PC-9 (cell line): ENCODE measurements around the gene MSN. TPM values are rescaled to one million over a fixed set of nuclear protein-coding genes. Genes with fewer than 3 reads are reported as not detected.
A peak's percentile ranks its signal among the peaks of the same experiment; 100 is the strongest.

Experiments
- BruUV-seq: library from RNA; stranded (reverse); fragments of 400-500 nt; replicated peaks from 2 replicates; lab custom pipeline; 2021; lab: Mats Ljungman, UMichigan
- CTCF ChIA-PET: fragments of 300-600 bp; sonication (Branson Sonifier 250); formaldehyde crosslinking; loops from one replicate; lab custom pipeline; 2022; ENCODE audit warnings: antibody characterized with exemption; lab: Charles Lee
- POLR2A ChIA-PET: fragments of 300-600 bp; sonication (Branson Sonifier 250); formaldehyde crosslinking; loops from one replicate; lab custom pipeline; 2022; ENCODE audit warnings: antibody characterized with exemption; ENCODE audit not compliant: unreplicated experiment; lab: Charles Lee
- DNase-seq, 2 experiments: peaks; one replicate each; pipeline versions ENCODE4 v3.0.0 to v3.0.0-alpha.2; 2015 to 2022; ENCODE audit warnings: mixed read lengths in 1 of 2
- H2AFZ ChIP-seq: fragments of 200-600 bp; sonication (generic); 2 replicates; pipeline ENCODE4 v1.8.1; 2017; ENCODE audit warnings: antibody characterized with exemption
- H3F3A ChIP-seq: fragments of 200-600 bp; sonication (generic); 2 replicates; pipeline ENCODE4 v1.8.1; 2017; ENCODE audit warnings: antibody characterized with exemption, mild to moderate bottlenecking, low read depth; ENCODE audit not compliant: insufficient read depth
- H3K27ac ChIP-seq: fragments of 200-600 bp; sonication (generic); 2 replicates; pipeline ENCODE4 v1.6.1; 2016; ENCODE audit warnings: mixed run types
- H3K27me3 ChIP-seq: fragments of 200-600 bp; sonication (generic); 2 replicates; pipeline ENCODE4 v1.6.1; 2016; ENCODE audit warnings: low read depth, mixed run types; ENCODE audit not compliant: insufficient read depth
- H3K36me3 ChIP-seq: fragments of 200-600 bp; sonication (generic); 2 replicates; pipeline ENCODE4 v1.6.1; 2016; ENCODE audit warnings: low read depth, mixed run types
- H3K4me1 ChIP-seq: fragments of 200-600 bp; sonication (generic); replicated peaks from 2 replicates; pipeline ENCODE4 v1.6.1; 2016; ENCODE audit warnings: mixed run types; ENCODE audit not compliant: insufficient read depth
- H3K4me2 ChIP-seq: fragments of 200-600 bp; sonication (generic); 2 replicates; pipeline ENCODE4 v1.6.1; 2017; ENCODE audit warnings: mixed run types
- H3K4me3 ChIP-seq: fragments of 200-600 bp; sonication (generic); 2 replicates; pipeline ENCODE4 v1.6.1; 2016; ENCODE audit warnings: mixed run types
- H3K79me2 ChIP-seq: fragments of 200-600 bp; sonication (generic); 2 replicates; pipeline ENCODE4 v1.6.1; 2017; ENCODE audit warnings: low read depth, mixed run types
- H3K9me2 ChIP-seq: fragments of 200-600 bp; sonication (generic); 2 replicates; pipeline ENCODE4 v1.8.1; 2017; ENCODE audit warnings: mild to moderate bottlenecking; ENCODE audit not compliant: insufficient read depth
- H3K9me3 ChIP-seq: fragments of 200-600 bp; sonication (generic); 2 replicates; pipeline ENCODE4 v1.8.1; 2016; ENCODE audit warnings: low read depth; ENCODE audit not compliant: insufficient read depth
- H4K20me1 ChIP-seq: fragments of 200-600 bp; sonication (generic); 2 replicates; pipeline ENCODE4 v1.8.1; 2017; ENCODE audit not compliant: insufficient read depth
- EZH2 ChIP-seq: fragments of 200-600 bp; sonication (generic); IDR thresholded peaks from 2 replicates; pipeline ENCODE4 v1.8.0; 2017; ENCODE audit warnings: antibody characterized with exemption, low read depth
- intact Hi-C: fragments of 100-400 bp; cut with micrococcal nuclease; formaldehyde crosslinking; loops from one replicate; pipeline ENCODE4 v1.10.0; 2022; ENCODE audit not compliant: unreplicated experiment
- total RNA-seq: library from RNA; stranded (reverse); gene quantifications from 2 replicates; pipeline ENCODE4 v1.2.3, GENCODE V29; 2021
- TF ChIP-seq, protein P1 (sequence below): fragments of 200-600 bp; sonication (generic); conservative IDR thresholded peaks from 2 replicates; pipeline ENCODE4 v1.6.1; 2017; ENCODE audit warnings: mixed run types, antibody characterized with exemption, mild to moderate bottlenecking, moderate library complexity

The MSN gene
- total RNA-seq, 1 experiment from 2014 or later = 235 TPM

GRCh38 chrX:65674204-65674893, 6.9 kb downstream of the MSN start:
- Histone ChIP-seq H3F3A (peaks cover 13% of the 10 kb centered on the region), H3K79me2 (peaks cover 85% of the 10 kb centered on the region), H3K9me3 (no peaks in the 10 kb centered on the region), H3K9me2 (no peaks in the 10 kb centered on the region), H3K27ac (no peak overlapping the region), H4K20me1 (no peaks in the 10 kb centered on the region), H2AFZ (no peak overlapping the region), H3K4me1 (peaks cover 36% of the 10 kb centered on the region), H3K4me3 (no peak overlapping the region), H3K4me2 (no peak overlapping the region), H3K27me3 (no peaks in the 10 kb centered on the region), H3K36me3 (no peaks in the 10 kb centered on the region)
- no peak for TF ChIP-seq EZH2
- TF ChIP-seq, protein P1, sequence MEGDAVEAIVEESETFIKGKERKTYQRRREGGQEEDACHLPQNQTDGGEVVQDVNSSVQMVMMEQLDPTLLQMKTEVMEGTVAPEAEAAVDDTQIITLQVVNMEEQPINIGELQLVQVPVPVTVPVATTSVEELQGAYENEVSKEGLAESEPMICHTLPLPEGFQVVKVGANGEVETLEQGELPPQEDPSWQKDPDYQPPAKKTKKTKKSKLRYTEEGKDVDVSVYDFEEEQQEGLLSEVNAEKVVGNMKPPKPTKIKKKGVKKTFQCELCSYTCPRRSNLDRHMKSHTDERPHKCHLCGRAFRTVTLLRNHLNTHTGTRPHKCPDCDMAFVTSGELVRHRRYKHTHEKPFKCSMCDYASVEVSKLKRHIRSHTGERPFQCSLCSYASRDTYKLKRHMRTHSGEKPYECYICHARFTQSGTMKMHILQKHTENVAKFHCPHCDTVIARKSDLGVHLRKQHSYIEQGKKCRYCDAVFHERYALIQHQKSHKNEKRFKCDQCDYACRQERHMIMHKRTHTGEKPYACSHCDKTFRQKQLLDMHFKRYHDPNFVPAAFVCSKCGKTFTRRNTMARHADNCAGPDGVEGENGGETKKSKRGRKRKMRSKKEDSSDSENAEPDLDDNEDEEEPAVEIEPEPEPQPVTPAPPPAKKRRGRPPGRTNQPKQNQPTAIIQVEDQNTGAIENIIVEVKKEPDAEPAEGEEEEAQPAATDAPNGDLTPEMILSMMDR = no peak
- no peak for DNase-seq
- ChIA-PET CTCF (no interaction called here), POLR2A (no interaction called here)
- BruUV-seq = no TSS peak
- intact Hi-C loops = no loop called here

DNA sequence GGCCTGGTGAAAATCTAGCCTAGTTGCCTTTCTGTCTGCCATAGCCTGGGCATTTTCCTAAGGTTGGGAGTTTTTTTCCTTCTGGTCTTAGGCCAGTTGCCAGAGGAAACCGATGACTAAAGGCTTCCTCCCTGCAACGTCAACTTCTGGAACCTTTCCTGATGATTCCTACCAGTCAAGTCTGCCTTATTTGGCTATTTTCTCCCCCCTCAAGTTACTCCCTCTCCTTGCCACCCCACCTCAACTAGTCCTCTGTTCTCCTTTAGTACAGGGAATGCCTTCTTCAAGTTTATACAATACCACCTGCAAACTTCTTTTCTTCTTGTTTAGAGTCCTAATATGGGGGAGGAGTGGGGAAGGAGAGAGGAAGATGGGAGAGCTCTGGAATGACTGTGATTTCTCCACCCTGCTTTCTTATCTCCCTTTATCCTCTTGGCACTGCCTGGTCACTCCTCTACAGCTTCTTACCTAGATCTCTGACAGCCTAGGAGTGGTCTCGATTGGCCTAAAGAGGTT, 10.6 kb downstream of the MSN start:
- DNase-seq = peak; percentile 26 to 41
- Histone ChIP-seq H3K9me2 (no peaks in the 10 kb centered on the region), H3K4me1 (peaks cover 34% of the 10 kb centered on the region), H3K36me3 (no peaks in the 10 kb centered on the region), H2AFZ (no peak overlapping the region), H3K4me2 (peak overlapping the region; percentile 44), H3K27ac (peak overlapping the region; percentile 69), H3K27me3 (no peaks in the 10 kb centered on the region), H3K4me3 (no peak overlapping the region), H3F3A (peaks cover 13% of the 10 kb centered on the region), H3K79me2 (peaks cover 87% of the 10 kb centered on the region), H4K20me1 (no peaks in the 10 kb centered on the region), H3K9me3 (no peaks in the 10 kb centered on the region)
- POLR2A ChIA-PET = interaction anchor here (0.7 kb wide), 1 partner anchor 25 kb away, joined by 8 read pairs; no protein-coding TSS in a partner anchor
- BruUV-seq = no TSS peak
- CTCF ChIA-PET = no interaction called here
- intact Hi-C loops = no loop called here
- no peak for TF ChIP-seq EZH2
- TF ChIP-seq, protein P1 = no peak

- H3K79me2 ChIP-seq = peaks cover 81% of the 10 kb centered on the region
- peak overlapping the region; percentile 50 for H3K4me2 ChIP-seq
- H3K4me3 ChIP-seq = no peak overlapping the region
- H2AFZ ChIP-seq = no peak overlapping the region
- peak in 1 of 2 experiments; percentile 80 for DNase-seq
- ChIA-PET CTCF (interaction anchor here (0.6 kb wide), 1 partner anchor 10 kb away, joined by 3 read pairs; no protein-coding TSS in a partner anchor), POLR2A (interaction anchor here (0.6 kb wide), 2 partner anchors 12 to 21 kb away, joined by 3 to 5 read pairs; no protein-coding TSS in a partner anchor)
- H3K9me3 ChIP-seq = no peaks in the 10 kb centered on the region
- H3K27me3 ChIP-seq = no peaks in the 10 kb centered on the region
- H3F3A ChIP-seq = peaks cover 13% of the 10 kb centered on the region
- no peak for TF ChIP-seq EZH2
- no peaks in the 10 kb centered on the region for H4K20me1 ChIP-seq
- H3K4me1 ChIP-seq = peaks cover 34% of the 10 kb centered on the region
- no TSS peak for BruUV-seq
- H3K27ac ChIP-seq = peak overlapping the region; percentile 69
- intact Hi-C loops = no loop called here
- no peaks in the 10 kb centered on the region for H3K36me3 ChIP-seq
- H3K9me2 ChIP-seq = no peaks in the 10 kb centered on the region
These were observed 11.7 kb downstream of the MSN start for GRCh38 chrX:65679071-65679540.
